Measurements from ENCODE around the gene HDAC5.

The HDAC5 gene

DNA sequence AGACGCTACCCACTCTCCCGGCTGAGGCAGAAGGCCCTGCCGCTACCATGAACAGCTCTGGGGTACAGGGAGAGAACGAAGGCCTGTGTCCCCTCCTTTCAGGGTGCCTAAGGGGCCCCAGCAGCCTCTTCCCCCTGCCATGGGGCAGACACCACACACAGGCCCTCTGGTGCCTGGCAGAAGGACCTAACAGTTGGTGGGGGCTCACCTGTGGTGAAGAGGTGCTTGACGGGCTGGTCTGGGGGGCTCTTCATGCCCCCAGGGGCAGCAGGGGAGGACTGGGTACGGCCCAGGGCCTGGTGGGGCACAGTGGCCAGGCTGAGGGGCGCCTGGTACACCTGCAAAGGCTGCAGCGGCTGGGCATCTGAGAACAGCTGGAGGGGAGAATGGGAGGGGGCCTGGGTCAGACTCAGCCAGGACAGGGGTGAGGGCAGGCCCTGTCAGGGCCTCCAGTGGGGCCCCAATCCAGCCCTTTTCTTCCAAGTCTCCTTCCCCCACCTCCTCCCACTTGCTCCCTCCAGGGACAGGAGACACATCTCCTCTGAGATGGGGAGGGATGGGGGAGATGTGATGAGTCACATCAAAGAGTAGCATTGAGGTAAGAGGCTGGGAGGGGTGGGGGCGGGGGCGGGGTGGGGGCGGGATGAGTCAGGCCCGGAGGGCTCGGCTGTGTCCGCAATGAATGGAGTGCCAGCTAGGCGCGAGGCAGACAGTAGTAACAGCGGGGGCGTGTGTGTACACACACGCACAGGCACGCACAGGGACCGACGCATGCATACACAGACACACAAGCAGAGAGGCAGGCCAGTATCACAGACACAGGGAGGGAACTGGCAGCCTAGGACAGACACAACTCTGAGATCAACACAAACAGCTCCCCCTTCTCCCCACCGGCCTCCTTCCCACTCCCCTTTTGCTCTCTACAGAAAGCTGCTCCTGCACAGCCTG lies 36.8 kb downstream of the HDAC5 start:
- peak in 2 of 4 experiments; percentile 17 to 22 for DNase-seq

DNA sequence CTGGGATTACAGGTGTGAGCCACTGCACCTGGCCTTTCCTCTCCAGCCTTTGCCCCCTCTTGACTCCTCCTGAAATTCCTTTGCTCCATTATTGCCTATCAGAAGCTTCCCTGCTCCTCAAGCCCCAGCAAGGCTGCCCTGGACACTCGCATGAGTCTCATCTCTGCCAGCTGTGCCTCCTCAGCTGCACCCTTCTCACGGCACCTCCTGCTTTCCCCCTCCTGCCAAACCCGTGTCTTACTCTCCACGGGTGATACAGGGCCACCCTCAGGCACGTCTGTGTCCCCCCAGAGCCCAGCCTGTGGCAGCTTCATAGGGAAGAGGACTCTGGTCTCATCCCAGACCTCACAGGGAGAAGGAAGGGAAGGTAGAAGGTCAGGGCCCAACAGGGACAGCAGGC lies 37.5 kb downstream of the HDAC5 start:
- no peak for DNase-seq

DNA sequence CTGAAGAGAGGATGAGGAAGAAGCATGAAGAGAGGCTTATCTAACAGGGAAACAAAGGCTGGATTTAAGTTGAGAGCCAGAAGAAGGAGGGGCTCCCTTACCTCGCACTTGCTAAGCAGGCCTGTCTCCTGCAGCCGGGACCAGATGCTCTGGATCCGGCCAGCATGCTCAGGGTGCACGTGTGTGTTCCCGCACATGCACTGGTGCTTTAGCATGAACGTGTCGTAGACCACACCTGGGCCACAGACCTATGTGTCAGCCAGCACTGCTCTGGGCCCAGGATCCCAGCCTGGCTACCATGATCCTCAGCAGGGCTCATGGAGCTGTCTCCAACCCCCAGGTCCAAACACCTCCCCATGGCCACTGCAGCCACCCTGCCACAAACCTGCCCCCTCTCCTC lies 38.5 kb downstream of the HDAC5 start:
- DNase-seq = no peak

DNA sequence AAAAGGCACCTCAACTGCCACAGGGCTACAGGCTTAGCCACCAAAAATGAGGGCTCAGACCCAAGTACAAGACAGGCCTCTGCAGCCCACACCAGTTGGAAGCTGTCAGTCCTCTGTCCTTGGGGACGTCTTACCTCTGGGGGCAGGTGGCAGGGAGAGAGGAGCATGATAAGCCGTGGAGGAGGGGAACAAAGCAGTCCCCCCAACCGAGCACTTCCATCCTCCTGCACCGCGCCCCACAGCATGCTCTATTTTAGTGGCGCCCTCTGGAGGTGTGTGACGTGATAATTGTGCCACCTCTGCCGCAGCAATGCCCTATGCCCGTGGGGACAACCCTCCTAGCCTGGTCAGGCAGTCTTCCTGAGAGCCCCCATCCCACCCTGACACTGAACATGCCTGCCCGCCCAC lies 39.3 kb downstream of the HDAC5 start:
- no peak for DNase-seq

DNA sequence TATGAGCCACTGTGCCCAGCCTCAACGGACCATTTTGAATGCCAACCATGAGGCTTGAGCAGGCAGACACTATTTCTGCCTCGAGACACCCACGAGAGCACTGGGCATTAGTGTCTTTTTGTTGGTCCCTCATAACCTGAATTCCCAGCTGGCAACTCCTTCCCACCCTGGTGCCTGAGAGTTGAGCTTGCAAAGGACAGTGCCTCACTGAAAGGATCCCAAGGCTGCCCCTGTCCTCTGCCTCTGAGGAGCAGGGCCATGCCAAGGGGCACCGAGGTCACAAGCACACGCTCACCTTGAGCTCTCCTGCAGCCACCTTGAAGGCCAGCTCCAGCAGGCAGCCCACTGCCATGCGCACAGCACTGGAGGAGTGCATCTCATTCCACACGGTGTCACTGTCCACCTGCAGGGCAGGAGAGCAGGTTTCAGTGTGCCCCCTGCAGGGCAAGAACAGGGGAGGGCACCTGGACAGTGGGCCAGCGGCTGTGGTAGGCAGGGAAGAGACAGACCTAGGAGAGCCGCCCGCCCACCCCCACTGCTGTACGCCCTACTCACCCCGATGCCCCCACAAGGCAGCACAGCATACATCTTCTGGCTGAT lies 40.1 kb downstream of the HDAC5 start:
- no peak for DNase-seq

DNA sequence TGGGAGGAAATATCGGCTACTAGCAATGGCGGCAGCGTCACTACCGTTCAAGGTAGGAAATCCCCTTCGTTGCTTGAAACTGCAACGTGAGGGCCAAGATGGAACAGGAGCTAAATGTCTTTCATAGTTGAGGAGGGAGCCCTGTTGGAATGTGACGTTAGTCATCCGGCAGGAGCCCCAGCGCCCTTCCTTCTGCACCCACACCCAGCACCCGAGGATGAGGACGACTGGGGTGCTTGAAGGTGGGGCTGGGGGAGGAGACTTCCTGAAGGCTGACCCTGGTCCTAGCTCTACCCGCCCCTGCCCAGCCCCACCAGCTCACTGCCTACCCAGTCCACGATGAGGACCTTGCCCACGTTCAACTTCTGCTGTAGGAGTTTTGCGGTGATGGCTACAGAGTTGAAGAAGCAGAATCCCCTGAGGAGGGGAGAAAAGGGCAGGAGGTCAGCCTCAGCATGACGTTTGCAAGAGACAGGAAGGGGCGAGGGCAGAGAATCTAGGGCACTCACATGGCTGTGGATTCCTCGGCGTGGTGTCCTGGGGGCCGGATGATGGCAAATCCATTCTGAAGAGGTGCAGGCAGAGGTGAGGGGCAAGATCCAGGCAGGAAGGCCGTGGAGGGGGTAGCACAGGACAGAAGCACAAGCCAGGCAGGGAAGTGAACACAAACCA lies 41.0 kb downstream of the HDAC5 start:
- DNase-seq = no peak

DNA sequence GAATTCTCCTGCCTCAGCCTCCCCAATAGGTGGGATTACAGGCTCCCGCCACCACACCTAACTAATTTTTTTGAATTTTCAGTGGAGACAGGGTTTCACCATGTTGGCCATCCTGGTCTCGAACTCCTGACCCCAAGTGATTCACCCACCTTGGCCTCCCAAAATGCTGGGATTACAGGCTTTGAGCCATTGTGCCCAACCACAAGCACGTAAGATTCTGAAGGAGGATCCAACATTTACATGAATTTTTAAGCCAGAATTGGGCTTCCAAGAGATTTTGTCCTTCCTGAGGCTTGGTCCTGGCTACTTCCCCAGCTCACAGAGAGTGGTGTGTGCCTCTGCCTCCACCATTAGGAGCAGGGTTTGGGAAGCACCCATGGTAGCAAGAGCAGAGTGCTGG lies 41.8 kb downstream of the HDAC5 start:
- no peak for DNase-seq

DNA sequence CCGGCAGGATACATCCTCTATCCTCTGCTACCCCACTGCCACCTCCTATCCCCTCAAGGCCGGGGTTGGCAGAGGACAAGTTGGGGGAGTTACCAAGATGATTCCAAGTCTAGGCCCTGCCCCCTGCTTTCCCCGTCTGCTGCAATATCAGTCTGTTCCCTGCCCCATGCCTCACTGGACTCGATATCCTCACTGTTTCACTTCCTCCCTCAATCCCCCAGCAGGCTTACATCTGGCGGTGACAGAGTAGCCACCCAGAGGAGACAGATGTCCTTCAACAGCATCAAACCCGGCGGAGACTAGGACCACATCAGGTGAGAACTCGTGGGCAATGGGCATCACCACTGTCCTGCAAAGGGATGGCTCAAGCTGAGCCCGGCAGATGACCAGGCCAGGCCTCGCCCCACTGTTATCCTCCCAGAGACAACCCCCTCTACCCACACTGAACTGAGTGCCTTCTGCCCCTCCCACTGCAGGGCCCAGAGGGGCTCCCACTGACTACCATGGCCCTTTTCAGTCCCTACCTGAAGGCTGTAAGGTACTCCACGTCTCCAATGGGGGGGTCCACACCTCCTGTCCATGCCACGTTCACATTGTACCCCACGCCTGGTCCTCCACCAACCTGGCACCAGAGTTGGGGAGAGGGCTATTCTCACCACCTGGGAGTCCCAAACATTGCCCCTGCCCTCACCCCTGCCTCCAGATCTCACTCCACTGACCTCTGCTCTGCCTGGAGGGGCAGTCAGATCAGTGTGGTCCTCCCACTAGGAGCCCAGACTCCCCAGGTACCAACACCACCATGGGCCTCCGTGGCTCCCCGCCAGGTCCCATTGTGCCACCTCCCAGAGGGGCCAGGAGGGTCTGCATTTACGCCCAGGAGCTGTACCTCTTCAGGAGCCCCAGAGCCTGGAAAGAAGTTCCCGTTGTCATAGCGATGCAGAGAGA lies 43.3 kb downstream of the HDAC5 start:
- DNase-seq = no peak

DNA sequence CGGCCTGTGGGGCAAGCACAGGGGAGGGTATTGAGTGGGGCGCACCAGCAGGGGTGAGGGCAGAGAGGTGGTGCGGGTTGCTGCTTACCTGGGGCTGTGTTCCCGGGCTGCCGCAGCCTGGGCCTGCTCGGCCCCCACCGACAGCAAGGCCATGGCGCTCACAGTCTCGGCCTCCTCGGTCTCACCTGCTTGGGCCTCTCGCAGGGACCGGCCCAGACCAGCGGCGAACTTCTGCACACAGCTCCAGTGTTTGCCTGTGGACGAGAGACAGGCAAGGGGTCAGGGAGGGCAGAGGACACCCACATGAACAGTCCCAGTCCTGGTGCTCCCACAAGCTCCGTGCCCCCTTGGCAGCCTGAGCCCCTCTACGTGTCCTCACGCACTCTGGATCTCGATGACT lies 45.0 kb downstream of the HDAC5 start:
- DNase-seq = no peak

DNA sequence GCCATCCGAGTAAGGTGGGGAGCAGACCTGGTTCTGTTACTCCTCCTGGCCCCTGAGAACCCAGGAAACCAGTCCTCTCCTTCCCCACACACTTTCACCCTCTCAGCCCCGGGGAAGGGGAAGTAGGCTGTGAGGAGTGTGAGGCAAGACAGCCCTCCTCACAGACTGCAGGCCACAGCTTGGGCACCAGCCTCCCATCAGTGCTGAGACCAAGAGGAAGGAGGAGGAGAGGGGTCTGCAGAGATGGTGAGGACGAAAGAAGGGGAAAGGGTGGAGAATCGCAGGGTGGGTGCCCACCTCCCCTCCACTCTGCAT lies 45.9 kb downstream of the HDAC5 start:
- no peak for DNase-seq

DNA sequence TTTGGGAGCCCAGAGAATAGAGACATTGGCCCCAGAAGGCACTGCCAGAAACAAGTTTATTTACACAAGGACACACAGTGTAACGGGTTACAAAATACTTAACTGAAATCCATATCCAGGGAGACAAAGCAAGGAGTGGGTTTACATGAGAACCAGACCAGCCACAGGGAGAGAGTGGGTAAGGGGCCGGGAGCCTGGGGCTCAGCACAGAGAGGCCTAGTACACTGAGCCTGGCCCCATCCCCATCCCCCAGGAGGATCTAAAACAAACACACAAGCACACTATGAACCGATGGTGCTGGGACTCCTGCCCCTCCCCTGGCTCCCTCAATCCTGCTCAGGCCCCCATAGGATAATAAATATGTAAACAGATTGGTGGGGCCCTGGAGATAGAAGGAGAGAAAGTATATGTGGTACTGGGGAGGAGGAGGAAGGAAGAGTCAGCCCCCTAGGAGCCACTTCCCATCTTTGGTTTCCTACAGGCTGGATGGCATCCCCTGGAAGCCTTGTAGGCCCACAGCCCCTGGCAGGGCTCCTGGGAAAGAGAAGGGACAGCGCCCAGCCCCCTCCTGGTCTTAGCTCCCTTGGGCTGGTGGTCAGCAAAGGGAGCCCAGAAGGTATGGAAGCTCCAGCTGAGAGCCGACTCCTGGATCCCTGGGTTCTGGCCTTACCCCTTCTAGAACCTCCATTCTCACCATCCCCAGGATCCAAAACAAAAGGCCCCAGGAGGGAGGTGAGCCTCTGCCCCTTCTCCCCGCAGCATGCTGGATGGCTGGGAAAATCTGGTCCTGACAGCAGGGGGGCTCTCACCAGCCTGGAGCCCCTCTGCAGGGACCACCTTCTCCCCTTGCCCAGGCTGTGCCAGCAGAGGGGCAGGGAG lies 46.5 kb downstream of the HDAC5 start:
- no peak for DNase-seq

DNA sequence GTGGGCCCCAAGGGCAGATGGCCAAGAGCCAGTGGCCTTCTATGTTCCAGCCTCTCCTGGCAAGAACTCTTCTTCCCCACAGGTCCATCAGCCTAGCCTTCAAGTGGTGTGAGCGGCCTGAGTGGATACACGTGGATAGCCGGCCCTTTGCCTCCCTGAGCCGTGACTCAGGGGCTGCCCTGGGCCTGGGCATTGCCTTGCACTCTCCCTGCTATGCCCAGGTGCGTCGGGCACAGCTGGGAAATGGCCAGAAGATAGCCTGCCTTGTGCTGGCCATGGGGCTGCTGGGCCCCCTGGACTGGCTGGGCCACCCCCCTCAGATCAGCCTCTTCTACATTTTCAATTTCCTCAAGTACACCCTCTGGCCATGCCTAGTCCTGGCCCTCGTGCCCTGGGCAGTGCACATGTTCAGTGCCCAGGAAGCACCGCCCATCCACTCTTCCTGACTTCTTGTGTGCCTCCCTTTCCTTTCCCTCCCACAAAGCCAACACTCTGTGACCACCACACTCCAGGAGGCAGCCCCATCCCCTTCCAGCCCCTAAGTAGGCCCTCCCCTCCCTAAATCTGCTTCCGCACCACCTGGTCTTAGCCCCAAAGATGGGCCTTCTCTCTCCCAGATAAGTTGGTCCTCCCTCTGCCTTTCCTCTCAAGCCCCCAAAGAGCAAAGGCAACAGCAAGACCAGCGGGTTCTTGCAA lies 47.7 kb downstream of the HDAC5 start:
- DNase-seq = no peak

DNA sequence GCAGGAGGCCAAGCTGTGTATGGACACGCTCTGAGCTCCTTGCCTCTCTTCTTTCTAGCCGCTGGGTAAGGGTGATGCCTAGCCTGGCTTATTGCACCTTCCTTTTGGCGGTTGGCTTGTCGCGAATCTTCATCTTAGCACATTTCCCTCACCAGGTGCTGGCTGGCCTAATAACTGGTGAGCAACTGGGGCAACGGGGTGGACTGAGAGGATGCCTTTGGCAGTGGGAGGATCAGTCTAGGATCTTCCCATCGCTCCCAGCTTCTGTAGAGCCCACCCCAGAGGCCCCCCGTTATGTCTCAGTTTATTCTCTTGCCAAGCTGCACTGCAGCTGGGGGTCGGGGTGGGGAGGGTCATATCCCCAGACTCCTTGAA lies 48.5 kb downstream of the HDAC5 start:
- DNase-seq = no peak

DNA sequence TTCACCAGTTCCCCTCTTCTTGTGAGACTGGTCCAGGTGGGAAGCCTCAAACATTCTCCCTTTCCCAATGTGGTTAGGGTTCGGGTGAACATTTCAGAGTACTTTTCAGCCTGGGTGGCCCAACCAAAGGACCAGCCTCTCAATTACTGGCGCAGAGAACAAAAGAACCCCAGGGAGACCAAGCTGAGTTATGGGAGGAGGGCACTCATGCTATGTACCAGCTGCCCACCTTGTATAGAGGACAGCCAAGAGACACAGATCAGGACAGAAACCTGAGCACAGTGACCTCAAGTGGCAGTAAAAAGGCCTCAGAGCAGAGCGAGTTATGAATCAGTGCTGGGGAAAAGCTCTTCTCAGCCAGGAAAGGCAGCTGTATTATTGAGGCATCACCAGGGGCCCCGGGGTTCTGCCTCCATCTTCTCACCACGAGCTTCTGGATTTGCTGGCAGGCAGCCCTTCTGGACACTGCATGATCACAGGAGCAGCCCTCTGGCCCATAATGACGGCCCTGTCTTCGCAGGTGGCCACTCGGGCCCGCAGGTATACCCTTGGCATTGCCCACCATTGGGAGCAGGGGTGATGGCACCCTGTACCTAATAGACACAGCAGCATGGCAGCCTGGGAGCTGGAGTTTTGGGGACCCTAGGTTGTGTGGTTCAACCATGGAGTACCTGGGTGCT lies 49.1 kb downstream of the HDAC5 start:
- no peak for DNase-seq

DNA sequence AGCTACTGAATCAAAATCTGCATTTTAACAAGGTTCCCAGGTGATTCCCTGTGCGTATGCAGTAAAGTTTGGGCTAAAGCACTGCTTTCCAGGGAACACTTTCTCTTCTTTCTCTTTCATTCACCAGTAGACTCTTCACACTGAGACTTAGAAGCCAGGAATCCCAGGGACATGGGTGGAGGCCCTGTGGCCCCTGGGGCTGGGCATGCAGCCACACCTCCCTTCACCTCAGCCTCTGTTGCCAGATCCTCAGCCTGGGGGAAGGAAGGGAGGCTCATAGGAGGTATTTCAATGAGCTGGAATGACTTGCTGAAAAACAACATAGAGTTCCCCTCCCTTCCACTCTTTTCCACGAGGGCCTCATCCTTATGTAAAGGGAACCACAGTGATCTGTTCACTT lies 51.7 kb downstream of the HDAC5 start:
- DNase-seq = no peak

DNA sequence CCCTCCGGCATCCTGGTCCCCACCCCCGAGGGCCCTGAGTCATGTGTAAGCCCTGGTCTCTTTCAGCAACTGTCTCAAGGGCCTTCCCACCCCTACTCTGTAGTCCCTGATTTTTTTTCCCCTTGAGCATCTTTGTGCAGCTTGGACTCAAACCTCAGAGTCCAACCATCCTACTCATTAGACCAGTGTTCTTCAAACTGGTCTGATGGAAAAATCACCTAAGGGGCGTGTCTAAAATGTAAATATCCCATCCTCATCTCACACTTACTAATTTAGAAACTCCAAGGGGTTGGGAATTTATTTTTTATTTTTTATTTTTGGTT lies 52.3 kb downstream of the HDAC5 start:
- DNase-seq = no peak

DNA sequence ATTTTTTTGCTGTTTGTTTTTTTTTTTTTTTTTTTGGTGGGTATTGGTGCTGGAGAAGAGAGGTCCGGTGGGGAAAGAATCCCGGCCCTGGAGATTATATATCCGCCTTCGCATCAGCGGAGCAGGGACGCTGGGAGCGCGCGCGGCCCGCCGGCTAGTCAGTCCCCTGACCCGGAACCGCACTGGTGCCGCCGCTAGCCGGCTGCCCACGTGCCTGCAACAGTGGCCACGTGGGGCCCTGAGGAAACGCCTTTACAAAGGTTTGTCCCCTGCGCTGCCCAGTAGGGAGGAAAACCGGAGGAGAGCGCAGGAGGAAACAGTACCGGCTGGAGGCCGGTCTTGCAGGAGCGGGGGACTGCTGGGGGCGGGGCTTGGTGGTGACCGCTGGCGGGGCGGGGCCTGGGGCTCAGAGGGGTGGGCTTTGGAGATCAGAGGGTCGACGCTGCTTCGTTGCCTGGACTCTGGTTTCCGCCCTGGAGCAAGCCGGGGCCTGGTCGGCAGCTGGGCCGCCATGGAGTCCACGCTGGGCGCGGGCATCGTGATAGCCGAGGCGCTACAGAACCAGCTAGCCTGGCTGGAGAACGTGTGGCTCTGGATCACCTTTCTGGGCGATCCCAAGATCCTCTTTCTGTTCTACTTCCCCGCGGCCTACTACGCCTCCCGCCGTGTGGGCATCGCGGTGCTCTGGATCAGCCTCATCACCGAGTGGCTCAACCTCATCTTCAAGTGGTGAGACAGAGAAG lies 52.8 kb downstream of the HDAC5 start, which contains the start of gene G6PC3:
Gene G6PC3 (plus strand): TSS at position 281 of the 743 bp plus-strand sequence. CDS start 231 bp downstream, at position 512.
- peak; percentile 36 to 54 (median 46) for DNase-seq

DNA sequence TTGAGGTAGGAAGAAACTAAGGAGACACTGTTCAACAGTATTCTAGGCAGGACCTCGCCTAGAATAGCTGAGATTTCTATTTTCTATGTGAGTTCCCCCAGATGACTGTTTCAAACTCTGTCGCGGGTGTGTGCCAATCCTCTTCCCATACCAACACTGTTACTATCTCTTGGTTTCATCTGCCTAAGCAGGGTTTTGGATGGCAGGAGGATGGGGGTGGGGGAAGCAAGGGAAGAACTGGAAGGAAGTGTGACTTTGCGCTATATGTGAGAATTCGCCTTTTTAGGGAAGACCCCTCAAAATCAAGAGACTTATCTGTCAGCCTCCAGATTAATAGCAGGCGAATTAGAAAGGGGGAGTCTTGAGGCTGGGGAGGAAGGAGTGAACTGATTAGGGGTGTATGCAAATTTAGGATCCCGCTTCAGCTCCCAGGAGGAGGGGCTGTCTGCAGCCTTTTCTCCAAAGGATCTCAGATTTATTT lies 53.4 kb downstream of the HDAC5 start:
- no peak for DNase-seq

DNA sequence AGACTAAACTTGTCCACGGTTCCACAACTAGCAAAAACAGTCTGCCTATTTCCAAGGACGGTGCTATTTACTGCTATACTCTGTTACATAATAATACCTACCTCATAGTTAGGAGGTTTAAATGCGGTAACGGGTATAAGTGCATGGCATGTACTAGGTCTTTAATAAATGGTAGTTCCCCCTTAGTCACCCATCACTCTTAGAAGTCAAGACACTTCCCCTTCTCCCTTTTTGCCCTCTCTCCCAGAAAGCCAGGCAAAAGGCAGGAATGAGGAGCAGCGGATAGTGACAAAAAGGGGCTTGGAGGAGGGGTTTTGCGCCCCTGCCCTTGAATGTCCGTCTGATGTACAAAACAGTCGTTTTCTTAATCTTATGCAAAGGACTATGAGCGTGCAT lies 55.9 kb downstream of the HDAC5 start:
- DNase-seq = no peak

Data from activated naive CD4-positive, alpha-beta T cell (primary cell).